ENCODE data around the gene DONSON.

DNA sequence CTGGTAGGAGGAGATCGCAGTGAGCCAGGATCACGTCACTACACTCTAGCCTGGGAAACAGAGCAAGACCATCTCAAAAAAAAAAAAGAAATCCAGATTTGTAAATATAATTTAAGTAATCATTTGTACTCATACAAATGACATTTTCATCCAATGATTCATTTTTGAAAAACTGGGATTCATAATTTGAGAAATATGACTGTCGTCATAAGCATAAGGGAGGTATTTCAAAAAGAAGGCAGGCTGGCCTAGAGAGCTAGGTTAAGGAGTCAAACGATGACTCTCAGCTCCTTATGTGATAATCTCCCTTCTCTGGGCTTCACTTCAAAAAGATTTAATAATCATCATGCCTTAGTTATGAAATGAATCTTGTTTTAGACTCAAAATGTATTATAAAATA lies 48.9 kb downstream of the DONSON start:
- TF ChIP-seq, protein P1, sequence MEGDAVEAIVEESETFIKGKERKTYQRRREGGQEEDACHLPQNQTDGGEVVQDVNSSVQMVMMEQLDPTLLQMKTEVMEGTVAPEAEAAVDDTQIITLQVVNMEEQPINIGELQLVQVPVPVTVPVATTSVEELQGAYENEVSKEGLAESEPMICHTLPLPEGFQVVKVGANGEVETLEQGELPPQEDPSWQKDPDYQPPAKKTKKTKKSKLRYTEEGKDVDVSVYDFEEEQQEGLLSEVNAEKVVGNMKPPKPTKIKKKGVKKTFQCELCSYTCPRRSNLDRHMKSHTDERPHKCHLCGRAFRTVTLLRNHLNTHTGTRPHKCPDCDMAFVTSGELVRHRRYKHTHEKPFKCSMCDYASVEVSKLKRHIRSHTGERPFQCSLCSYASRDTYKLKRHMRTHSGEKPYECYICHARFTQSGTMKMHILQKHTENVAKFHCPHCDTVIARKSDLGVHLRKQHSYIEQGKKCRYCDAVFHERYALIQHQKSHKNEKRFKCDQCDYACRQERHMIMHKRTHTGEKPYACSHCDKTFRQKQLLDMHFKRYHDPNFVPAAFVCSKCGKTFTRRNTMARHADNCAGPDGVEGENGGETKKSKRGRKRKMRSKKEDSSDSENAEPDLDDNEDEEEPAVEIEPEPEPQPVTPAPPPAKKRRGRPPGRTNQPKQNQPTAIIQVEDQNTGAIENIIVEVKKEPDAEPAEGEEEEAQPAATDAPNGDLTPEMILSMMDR (conservative IDR thresholded peaks at IDR 0.05; ENCODE audit: low read depth, low read length) = no peak
- TF ChIP-seq EZH2 (IDR thresholded peaks at IDR 0.05; ENCODE audit: borderline replicate concordance, low read depth, low read length, poor library complexity, severe bottlenecking) = no peak
